NB4 (cell line): Measurements from ENCODE around the gene GNG11.

Source experiments
- MYC ChIP-seq: IDR thresholded peaks from 2 replicates; pipeline ENCODE4 v1.6.1; 2011; ENCODE audit warnings: low read depth, low read length
- POLR2A ChIP-seq: IDR thresholded peaks from 2 replicates; pipeline ENCODE4 v1.6.1; 2011; ENCODE audit warnings: mild to moderate bottlenecking; ENCODE audit not compliant: insufficient read length; ENCODE audit errors: extremely low read depth
- TF ChIP-seq, protein P1 (sequence below): IDR thresholded peaks from one replicate; pipeline ENCODE4 v1.5.1; 2012; ENCODE audit warnings: low read depth, low read length

DNA sequence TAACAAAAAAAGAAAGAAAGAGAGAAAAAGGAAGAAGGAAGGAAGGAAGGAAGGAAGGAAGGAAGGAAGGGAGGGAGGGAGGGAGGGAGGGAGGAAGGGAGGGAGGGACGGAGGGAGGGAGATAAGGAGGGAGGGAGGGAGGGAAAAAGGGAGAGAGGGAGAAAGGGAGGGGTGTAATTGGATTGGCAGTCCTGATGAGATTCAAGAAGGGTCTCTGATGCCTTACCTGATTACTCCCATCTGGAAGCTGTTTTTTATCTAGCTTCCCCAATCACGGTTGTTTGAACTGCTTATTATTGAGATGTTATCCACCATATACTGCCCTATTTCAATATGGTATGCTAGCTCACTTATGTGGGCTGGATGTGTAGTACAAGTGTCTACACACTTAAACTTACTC lies 27.3 kb downstream of the GNG11 start:
- TF ChIP-seq, protein P1, sequence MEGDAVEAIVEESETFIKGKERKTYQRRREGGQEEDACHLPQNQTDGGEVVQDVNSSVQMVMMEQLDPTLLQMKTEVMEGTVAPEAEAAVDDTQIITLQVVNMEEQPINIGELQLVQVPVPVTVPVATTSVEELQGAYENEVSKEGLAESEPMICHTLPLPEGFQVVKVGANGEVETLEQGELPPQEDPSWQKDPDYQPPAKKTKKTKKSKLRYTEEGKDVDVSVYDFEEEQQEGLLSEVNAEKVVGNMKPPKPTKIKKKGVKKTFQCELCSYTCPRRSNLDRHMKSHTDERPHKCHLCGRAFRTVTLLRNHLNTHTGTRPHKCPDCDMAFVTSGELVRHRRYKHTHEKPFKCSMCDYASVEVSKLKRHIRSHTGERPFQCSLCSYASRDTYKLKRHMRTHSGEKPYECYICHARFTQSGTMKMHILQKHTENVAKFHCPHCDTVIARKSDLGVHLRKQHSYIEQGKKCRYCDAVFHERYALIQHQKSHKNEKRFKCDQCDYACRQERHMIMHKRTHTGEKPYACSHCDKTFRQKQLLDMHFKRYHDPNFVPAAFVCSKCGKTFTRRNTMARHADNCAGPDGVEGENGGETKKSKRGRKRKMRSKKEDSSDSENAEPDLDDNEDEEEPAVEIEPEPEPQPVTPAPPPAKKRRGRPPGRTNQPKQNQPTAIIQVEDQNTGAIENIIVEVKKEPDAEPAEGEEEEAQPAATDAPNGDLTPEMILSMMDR: no peak
- TF ChIP-seq POLR2A (no peak), MYC (no peak)
